ENCODE data around the gene ARID3B. TPM values are rescaled to one million over a fixed set of nuclear protein-coding genes. Genes with fewer than 3 reads are reported as not detected.

ARID3B gene
- total and polyA plus RNA-seq, 2 of the 4 experiments (the other 2 are of a cell fraction) = 2.5 to 5.0 TPM

DNA sequence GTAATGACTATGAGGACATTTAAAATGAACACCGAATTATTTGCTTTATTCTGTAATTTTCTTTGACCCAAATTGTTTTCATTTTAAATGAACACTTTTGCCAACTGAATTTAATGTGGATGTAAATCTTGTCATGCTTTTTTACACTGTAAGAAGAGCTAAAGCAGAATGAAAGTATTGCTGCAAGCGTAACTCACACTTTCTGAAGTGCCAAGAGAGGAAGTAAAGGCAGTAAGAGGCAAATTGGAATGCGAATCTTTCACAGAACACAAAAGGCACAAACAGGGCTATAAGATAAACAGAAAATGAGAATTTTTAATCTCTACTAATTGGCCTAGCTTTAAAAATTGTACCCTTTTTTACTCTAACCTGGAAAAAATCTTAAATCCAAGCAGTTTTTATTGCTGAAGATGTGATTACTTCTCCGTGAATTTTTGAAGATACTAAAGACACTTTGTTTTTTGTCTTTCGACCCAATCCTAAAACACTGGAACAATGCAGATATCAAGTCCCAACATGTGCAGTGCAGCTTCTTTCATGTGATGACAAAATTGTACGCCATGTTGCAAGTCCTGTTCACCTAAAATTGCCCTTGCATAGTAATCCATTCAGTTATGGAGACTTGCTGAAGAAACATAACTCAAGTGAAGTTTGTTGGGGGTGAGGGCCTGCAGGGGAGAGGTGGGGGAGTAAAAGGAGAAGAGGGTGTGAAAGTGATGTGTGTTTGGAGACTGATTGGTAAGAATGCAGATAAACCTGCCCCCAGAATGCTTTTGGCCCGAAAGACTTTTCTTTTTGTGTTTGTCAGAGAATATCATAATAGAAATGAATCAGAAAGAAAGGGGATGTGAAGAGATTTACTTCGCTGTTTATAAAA lies 1.4 kb downstream of the ARID3B start:
- Histone ChIP-seq H3K4me3 (ENCODE audit: insufficient read depth, low read depth, low read length) (peak overlapping the region; percentile 83; the same call in 1 of the 2 replicates), H3K9me3 (ENCODE audit: control insufficient read depth, insufficient read depth, low read length) (no peaks in the 10 kb centered on the region), H4K5ac (ENCODE audit: low read depth, low read length) (no peak overlapping the region), H3K14ac (replicated peaks; ENCODE audit: low read depth, low read length) (no peak overlapping the region), H3K4me2 (ENCODE audit: low read depth, low read length) (peak overlapping the region; percentile 63), H2AFZ (replicated peaks; ENCODE audit: low read length, poor library complexity) (no peak overlapping the region), H3K27ac (ENCODE audit: insufficient read depth, low read length) (no peak overlapping the region), H3K9ac (ENCODE audit: low read depth, low read length) (no peak overlapping the region), H2BK5ac (ENCODE audit: low read depth, low read length, poor library complexity, severe bottlenecking) (no peak overlapping the region), H3K4me1 (ENCODE audit: control insufficient read depth, insufficient read depth, low read length) (peaks cover 6% of the 10 kb centered on the region), H2AK5ac (ENCODE audit: low read depth, low read length) (no peak overlapping the region), H3K27me3 (ENCODE audit: control insufficient read depth, insufficient read depth, low read length) (no peaks in the 10 kb centered on the region), H3K79me1 (ENCODE audit: low read depth in 1 of 2, low read length in 2 of 2) (peaks cover 13 to 45% of the 10 kb centered on the region in 2 experiments), H3K4ac (ENCODE audit: low read depth, low read length) (no peak overlapping the region), H3K9me1 (ENCODE audit: insufficient read depth, low read length) (peaks cover 4% of the 10 kb centered on the region; the same call in 1 of the 2 replicates), H2AK9ac (replicated peaks; ENCODE audit: low read depth, low read length, poor library complexity) (no peak overlapping the region), H4K20me1 (ENCODE audit: insufficient read depth, low read length) (peaks cover 51% of the 10 kb centered on the region), H4K8ac (ENCODE audit: low read depth in 2 of 2, low read length in 2 of 2) (no peak overlapping the region), H3K56ac (ENCODE audit: extremely low read depth, insufficient read depth, low read length) (no peak overlapping the region), H4K91ac (ENCODE audit: insufficient read depth, low read depth, low read length) (no peak overlapping the region), H2BK20ac (ENCODE audit: low read depth, low read length) (no peak overlapping the region), H2BK15ac (ENCODE audit: low read depth, low read length) (no peak overlapping the region), H3K18ac (ENCODE audit: low read depth, low read length) (no peak overlapping the region), H3K36me3 (ENCODE audit: control insufficient read depth, insufficient read depth, low read length) (peaks cover 2% of the 10 kb centered on the region), H3K23ac (ENCODE audit: low read depth, low read length) (no peak overlapping the region), H2BK120ac (ENCODE audit: low read depth, low read length) (no peak overlapping the region)
- ATAC-seq (ENCODE audit: low read depth) (no peak), DNase-seq (no peak)
- ChIA-PET CTCF (no interaction called here), POLR2A (ENCODE audit: unreplicated experiment) (interaction anchor here (0.5 kb wide), 1 partner anchor 18 kb away, joined by 3 read pairs; no protein-coding TSS in a partner anchor)
- BruUV-seq (replicated peaks) = no TSS peak
- in situ Hi-C loops (cut with MboI; ENCODE audit: low sequenced_read_pairs) (no loop called here), dilution Hi-C loops (cut with HindIII; ENCODE audit: low sequenced_read_pairs, unreplicated experiment) (no loop called here), intact Hi-C loops (cut with micrococcal nuclease) (no loop called here)
- 40% methylated on average over 1 of the region's 8 CpGs; no CpG with 5 or more reads in 1 of the 2 experiments for WGBS, 2 experiments (ENCODE audit: extremely low coverage in 2 of 2, insufficient read length in 1 of 2)
- no peak for TF ChIP-seq FOS (IDR thresholded peaks at IDR 0.05; ENCODE audit: low read depth, low read length)
- TF ChIP-seq BHLHE40 (IDR thresholded peaks at IDR 0.05; ENCODE audit: low read depth, low read length) = no peak
- no peak for TF ChIP-seq MAZ (IDR thresholded peaks at IDR 0.05; ENCODE audit: borderline replicate concordance, low read depth, low read length)
- TF ChIP-seq POLR2A (IDR thresholded peaks at IDR 0.05; ENCODE audit: low read depth, low read length) = no peak
- TF ChIP-seq CHD1 (IDR thresholded peaks at IDR 0.05; ENCODE audit: low read depth, low read length) = no peak
- no peak for TF ChIP-seq RAD21 (IDR thresholded peaks at IDR 0.05; ENCODE audit: low read length)

Data from IMR-90 (cell line).